Measurements from ENCODE around the gene NR1D1.

- TF ChIP-seq CTCF (conservative IDR thresholded peaks at IDR 0.05): no peak
- TF ChIP-seq ZFX (IDR thresholded peaks at IDR 0.05): no peak
Measured at GRCh38 chr17:40123811-40124114, 23.4 kb upstream of the NR1D1 start.
